HG03565 (cell line): Measurements from ENCODE around the gene PYGM.

Experiments used
- ATAC-seq: cut with Tn5 transposase; IDR thresholded peaks from one replicate; pipeline ENCODE4 v1.9.1; 2021; ENCODE audit warnings: mild to moderate bottlenecking, moderate library complexity; ENCODE audit not compliant: unreplicated experiment

Gene PYGM

DNA sequence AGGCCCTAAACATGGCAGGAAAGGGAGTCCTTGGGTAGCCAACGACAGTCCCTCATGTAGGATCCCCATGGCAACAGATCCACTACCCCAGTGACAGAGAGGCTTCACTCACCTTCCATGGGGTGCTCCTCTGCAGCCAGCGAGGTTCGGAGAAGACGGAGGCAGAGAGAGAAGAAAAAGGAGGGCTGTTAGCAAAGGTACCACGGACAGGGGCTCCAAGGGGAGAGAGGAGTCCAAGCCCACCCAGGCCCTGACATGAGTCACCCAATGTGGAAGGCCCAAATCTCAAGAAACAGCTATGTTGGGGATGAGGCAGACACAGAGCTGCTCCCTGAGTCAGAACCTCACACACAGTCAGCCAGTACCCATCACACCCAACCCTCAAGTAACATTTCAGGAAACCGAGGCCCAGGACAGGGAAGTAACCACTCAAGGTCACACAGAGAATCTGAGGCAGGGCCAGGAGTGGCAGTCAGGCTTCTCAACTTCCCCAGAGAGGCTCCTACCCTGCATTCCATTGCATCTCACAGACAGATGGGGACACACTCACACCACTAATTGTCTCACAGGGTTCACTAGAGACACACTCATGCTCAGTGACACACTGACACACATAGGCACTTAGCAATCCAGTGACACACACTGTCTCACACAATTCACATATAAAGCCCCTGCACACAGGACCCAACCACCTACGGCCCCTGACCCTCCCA is 62.0 kb downstream of the PYGM start:
- no peak for ATAC-seq
